ENCODE results near the gene UBXN1.
"Not testable (repeated sequence)": the region's sequence is repeated elsewhere in the genome, so short reads cannot be mapped to it uniquely, and the experiment has no call there.

The UBXN1 gene

GRCh38 chr11:62656796-62657429 lies 22.0 kb downstream of the UBXN1 start:
- ChIA-PET CTCF (no interaction called here), POLR2A (interaction anchor here (1.2 to 5.1 kb wide), 4 partner anchors 7 to 185 kb away, joined by 3 to 90 read pairs (median 32); partner anchors contain the start of genes C11orf98, CSKMT, GANAB and LBHD1)
- DNase-seq (ENCODE audit: extremely low spot score), result no peak
- TF ChIP-seq HDGF (IDR thresholded peaks at IDR 0.05; ENCODE audit: borderline replicate concordance) (no peak), SP1 (IDR thresholded peaks at IDR 0.05) (no peak), LEF1 (IDR thresholded peaks at IDR 0.05; ENCODE audit: borderline replicate concordance) (no peak), BHLHE40 (IDR thresholded peaks at IDR 0.05; ENCODE audit: borderline replicate concordance) (no peak), L3MBTL2 (conservative IDR thresholded peaks at IDR 0.05) (no peak), CTBP1 (IDR thresholded peaks at IDR 0.05; ENCODE audit: borderline replicate concordance) (no peak), TARDBP (IDR thresholded peaks at IDR 0.05) (no peak), NFRKB (IDR thresholded peaks at IDR 0.05) (no peak), ARNT (IDR thresholded peaks at IDR 0.05) (no peak)

GRCh38 chr11:62654297-62654696 lies 24.6 kb downstream of the UBXN1 start:
- no peak for DNase-seq (ENCODE audit: extremely low spot score)
- CTCF ChIA-PET, result no interaction called here
- TF ChIP-seq L3MBTL2 (conservative IDR thresholded peaks at IDR 0.05) (no peak), TARDBP (IDR thresholded peaks at IDR 0.05) (no peak), FOXM1 (IDR thresholded peaks at IDR 0.05; ENCODE audit: borderline replicate concordance) (no peak), FOXK2 (IDR thresholded peaks at IDR 0.05) (no peak), LEF1 (IDR thresholded peaks at IDR 0.05; ENCODE audit: borderline replicate concordance) (no peak), HDGF (IDR thresholded peaks at IDR 0.05; ENCODE audit: borderline replicate concordance) (no peak), PKNOX1 (IDR thresholded peaks at IDR 0.05) (no peak)
- POLR2A ChIA-PET, result interaction anchor here (1.4 to 5.1 kb wide), 6 partner anchors 8 to 63 kb away, joined by 3 to 90 read pairs (median 8); partner anchors contain the start of genes B3GAT3, C11orf98, CSKMT and LBHD1

GRCh38 chr11:62652161-62653006 lies 26.5 kb downstream of the UBXN1 start:
- POLR2A ChIA-PET, result interaction anchor here (0.6 to 5.1 kb wide), 29 partner anchors 8 to 234 kb away, joined by 3 to 90 read pairs (median 5); partner anchors contain the start of genes B3GAT3, C11orf98, CSKMT and HNRNPUL2
- TF ChIP-seq ELF4 (IDR thresholded peaks at IDR 0.05) (no peak), HDGF (IDR thresholded peaks at IDR 0.05; ENCODE audit: borderline replicate concordance) (no peak), CTBP1 (IDR thresholded peaks at IDR 0.05; ENCODE audit: borderline replicate concordance) (no peak), FOXK2 (IDR thresholded peaks at IDR 0.05) (no peak), ZNF384 (IDR thresholded peaks at IDR 0.05) (no peak), NFRKB (IDR thresholded peaks at IDR 0.05) (no peak), TARDBP (IDR thresholded peaks at IDR 0.05) (no peak), FOXA1 (IDR thresholded peaks at IDR 0.05) (no peak), LEF1 (IDR thresholded peaks at IDR 0.05; ENCODE audit: borderline replicate concordance) (no peak), ARNT (IDR thresholded peaks at IDR 0.05) (no peak), PKNOX1 (IDR thresholded peaks at IDR 0.05) (no peak), SP1 (IDR thresholded peaks at IDR 0.05) (no peak), BHLHE40 (IDR thresholded peaks at IDR 0.05; ENCODE audit: borderline replicate concordance) (no peak), SUZ12 (IDR thresholded peaks at IDR 0.05) (no peak), L3MBTL2 (conservative IDR thresholded peaks at IDR 0.05) (no peak), FOXM1 (IDR thresholded peaks at IDR 0.05; ENCODE audit: borderline replicate concordance) (no peak)
- CTCF ChIA-PET, result no interaction called here
- no peak for DNase-seq (ENCODE audit: extremely low spot score)

GRCh38 chr11:62650283-62650682 lies 28.6 kb downstream of the UBXN1 start:
- not testable (repeated sequence) for DNase-seq (ENCODE audit: extremely low spot score)
- POLR2A ChIA-PET, result interaction anchor here (0.9 to 1.3 kb wide), 5 partner anchors 15 to 59 kb away, joined by 3 to 6 read pairs (median 5); partner anchors contain the start of genes C11orf98, CSKMT, LBHD1 and MTA2

GRCh38 chr11:62649486-62649885 lies 29.4 kb downstream of the UBXN1 start:
- TF ChIP-seq HDGF (IDR thresholded peaks at IDR 0.05; ENCODE audit: borderline replicate concordance) (no peak), CTBP1 (IDR thresholded peaks at IDR 0.05; ENCODE audit: borderline replicate concordance) (no peak), LEF1 (IDR thresholded peaks at IDR 0.05; ENCODE audit: borderline replicate concordance) (no peak), SP1 (IDR thresholded peaks at IDR 0.05) (no peak), ZNF384 (IDR thresholded peaks at IDR 0.05) (no peak), L3MBTL2 (conservative IDR thresholded peaks at IDR 0.05) (no peak), BHLHE40 (IDR thresholded peaks at IDR 0.05; ENCODE audit: borderline replicate concordance) (no peak), ELF4 (IDR thresholded peaks at IDR 0.05) (no peak), TARDBP (IDR thresholded peaks at IDR 0.05) (no peak), ARNT (IDR thresholded peaks at IDR 0.05) (no peak)
- ChIA-PET CTCF (interaction anchor here (1.0 kb wide), 1 partner anchor 96 kb away, joined by 3 read pairs; no protein-coding TSS in a partner anchor), POLR2A (interaction anchor here (0.9 to 4.3 kb wide), 7 partner anchors 15 to 192 kb away, joined by 3 to 33 read pairs (median 4); partner anchors contain the start of genes C11orf98, CSKMT, LBHD1 and MTA2)
- no peak for DNase-seq (ENCODE audit: extremely low spot score)

More at GRCh38 chr11:62650283-62650682, 28.6 kb downstream of the UBXN1 start:
- CTCF ChIA-PET, result interaction anchor here (1.0 kb wide), 1 partner anchor 97 kb away, joined by 3 read pairs; no protein-coding TSS in a partner anchor

GRCh38 chr11:62648967-62649364 lies 29.9 kb downstream of the UBXN1 start:
- no peak for DNase-seq (ENCODE audit: extremely low spot score)
- ChIA-PET CTCF (no interaction called here), POLR2A (interaction anchor here (1.0 to 4.3 kb wide), 6 partner anchors 16 to 192 kb away, joined by 3 to 33 read pairs (median 4); partner anchors contain the start of genes C11orf98, CSKMT, LBHD1 and MTA2)
- TF ChIP-seq FOXM1 (IDR thresholded peaks at IDR 0.05; ENCODE audit: borderline replicate concordance), result no peak
- TF ChIP-seq BHLHE40 (IDR thresholded peaks at IDR 0.05; ENCODE audit: borderline replicate concordance), result no peak
- TF ChIP-seq L3MBTL2 (conservative IDR thresholded peaks at IDR 0.05), result no peak
- no peak for TF ChIP-seq ELF4 (IDR thresholded peaks at IDR 0.05)
- no peak for TF ChIP-seq FOXK2 (IDR thresholded peaks at IDR 0.05)

Data from HEK293T (cell line).